ENCODE data around the gene MLXIP.

MLXIP gene

GRCh38 chr12:122080149-122081082 lies 1.9 kb downstream of the MLXIP start:
- no peak for TF ChIP-seq POLR2AphosphoS5 (IDR thresholded peaks at IDR 0.05; ENCODE audit: low read depth, low read length)
- no peak for TF ChIP-seq FOXP2 (optimal IDR thresholded peaks at IDR 0.05; ENCODE audit: borderline replicate concordance, extremely low read depth, extremely low read length, insufficient read depth)
- TF ChIP-seq REST (IDR thresholded peaks at IDR 0.05; ENCODE audit: insufficient read depth in 1 of 2, low read depth in 2 of 2, low read length in 2 of 2): no peak
- TF ChIP-seq TAF1 (IDR thresholded peaks at IDR 0.05; ENCODE audit: borderline replicate concordance, insufficient read depth, low read length): no peak
- no peak for TF ChIP-seq SIN3A (IDR thresholded peaks at IDR 0.05; ENCODE audit: borderline replicate concordance, insufficient read depth, low read length)

GRCh38 chr12:122081083-122081696 lies 2.6 kb downstream of the MLXIP start:
- no peak for TF ChIP-seq TAF1 (IDR thresholded peaks at IDR 0.05; ENCODE audit: borderline replicate concordance, insufficient read depth, low read length)

- peak; percentile 77 for TF ChIP-seq FOXP2 (optimal IDR thresholded peaks at IDR 0.05; ENCODE audit: borderline replicate concordance, extremely low read depth, extremely low read length, insufficient read depth)
- TF ChIP-seq SIN3A (IDR thresholded peaks at IDR 0.05; ENCODE audit: borderline replicate concordance, insufficient read depth, low read length): peak; percentile 92
- no peak for TF ChIP-seq POLR2AphosphoS5 (IDR thresholded peaks at IDR 0.05; ENCODE audit: low read depth, low read length)
These were observed 3.2 kb downstream of the MLXIP start for GRCh38 chr12:122081697-122082221.

- TF ChIP-seq FOXP2 (optimal IDR thresholded peaks at IDR 0.05; ENCODE audit: borderline replicate concordance, extremely low read depth, extremely low read length, insufficient read depth): no peak
- no peak for TF ChIP-seq SIN3A (IDR thresholded peaks at IDR 0.05; ENCODE audit: borderline replicate concordance, insufficient read depth, low read length)
- no peak for TF ChIP-seq REST (IDR thresholded peaks at IDR 0.05; ENCODE audit: insufficient read depth in 1 of 2, low read depth in 2 of 2, low read length in 2 of 2)
- no peak for TF ChIP-seq POLR2AphosphoS5 (IDR thresholded peaks at IDR 0.05; ENCODE audit: low read depth, low read length)
- no peak for TF ChIP-seq TAF1 (IDR thresholded peaks at IDR 0.05; ENCODE audit: borderline replicate concordance, insufficient read depth, low read length)
These were observed 4.2 kb downstream of the MLXIP start for GRCh38 chr12:122082621-122083356.

GRCh38 chr12:122084857-122085405 lies 6.4 kb downstream of the MLXIP start:
- TF ChIP-seq FOXP2 (optimal IDR thresholded peaks at IDR 0.05; ENCODE audit: borderline replicate concordance, extremely low read depth, extremely low read length, insufficient read depth) (no peak), REST (IDR thresholded peaks at IDR 0.05; ENCODE audit: insufficient read depth in 1 of 2, low read depth in 2 of 2, low read length in 2 of 2) (no peak), SIN3A (IDR thresholded peaks at IDR 0.05; ENCODE audit: borderline replicate concordance, insufficient read depth, low read length) (no peak), TAF1 (IDR thresholded peaks at IDR 0.05; ENCODE audit: borderline replicate concordance, insufficient read depth, low read length) (no peak), POLR2AphosphoS5 (IDR thresholded peaks at IDR 0.05; ENCODE audit: low read depth, low read length) (no peak)

All from PFSK-1 (cell line).